HL-60 (cell line): Measurements from ENCODE around the gene UFC1.

Experiments
- CTCF ChIP-seq: IDR thresholded peaks from one replicate; pipeline ENCODE4 v1.5.1; 2011; ENCODE audit warnings: low read length, control low read depth, inconsistent platforms; ENCODE audit not compliant: insufficient read depth
- POLR2AphosphoS5 ChIP-seq: IDR thresholded peaks from 2 replicates; pipeline ENCODE4 v1.6.1; 2012; ENCODE audit warnings: low read depth
- SPI1 ChIP-seq: IDR thresholded peaks from 2 replicates; pipeline ENCODE4 v1.6.1; 2012; ENCODE audit warnings: low read depth, mild to moderate bottlenecking, borderline replicate concordance

- TF ChIP-seq CTCF (no peak), SPI1 (no peak), POLR2AphosphoS5 (no peak)
These were observed 33.5 kb downstream of the UFC1 start for GRCh38 chr1:161187311-161187710.
